ENCODE measurements around the gene TSPAN9. TPM values are rescaled to one million over a fixed set of nuclear protein-coding genes. Genes with fewer than 3 reads are reported as not detected.

The TSPAN9 gene
- total RNA-seq, 3 donors from 2014 or later = 16.8 to 44.9 (median 36.9) TPM

DNA sequence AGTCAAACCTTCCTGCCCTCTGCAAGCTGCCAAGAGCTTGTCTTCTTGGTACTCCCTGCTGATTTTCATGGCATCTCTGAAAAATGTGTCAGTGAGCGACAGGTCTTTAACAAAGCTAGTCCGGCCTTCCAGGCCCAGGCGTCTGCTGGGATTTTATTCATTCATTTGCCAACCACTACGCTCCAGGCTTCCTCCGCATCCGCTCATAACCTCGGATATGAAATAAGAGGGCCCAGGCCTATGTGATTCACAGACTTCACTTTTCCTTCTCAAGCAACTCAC, 13.8 kb downstream of the TSPAN9 start:
- no peaks in the 10 kb centered on the region for H3K36me3 ChIP-seq
- H3K4me1 ChIP-seq = peaks cover 7 to 10% of the 10 kb centered on the region in 2 donors
- no peaks in the 10 kb centered on the region for H3K9me3 ChIP-seq
- peak overlapping the region in 1 of 2 donors; percentile 61 for H3K27ac ChIP-seq
- H3K4me3 ChIP-seq = no peak overlapping the region
- no peaks in the 10 kb centered on the region for H3K27me3 ChIP-seq
- TF ChIP-seq POLR2AphosphoS5 (IDR thresholded peaks at IDR 0.05) = no peak
- no peak for TF ChIP-seq POLR2A (IDR thresholded peaks at IDR 0.05)
- TF ChIP-seq, protein P1, sequence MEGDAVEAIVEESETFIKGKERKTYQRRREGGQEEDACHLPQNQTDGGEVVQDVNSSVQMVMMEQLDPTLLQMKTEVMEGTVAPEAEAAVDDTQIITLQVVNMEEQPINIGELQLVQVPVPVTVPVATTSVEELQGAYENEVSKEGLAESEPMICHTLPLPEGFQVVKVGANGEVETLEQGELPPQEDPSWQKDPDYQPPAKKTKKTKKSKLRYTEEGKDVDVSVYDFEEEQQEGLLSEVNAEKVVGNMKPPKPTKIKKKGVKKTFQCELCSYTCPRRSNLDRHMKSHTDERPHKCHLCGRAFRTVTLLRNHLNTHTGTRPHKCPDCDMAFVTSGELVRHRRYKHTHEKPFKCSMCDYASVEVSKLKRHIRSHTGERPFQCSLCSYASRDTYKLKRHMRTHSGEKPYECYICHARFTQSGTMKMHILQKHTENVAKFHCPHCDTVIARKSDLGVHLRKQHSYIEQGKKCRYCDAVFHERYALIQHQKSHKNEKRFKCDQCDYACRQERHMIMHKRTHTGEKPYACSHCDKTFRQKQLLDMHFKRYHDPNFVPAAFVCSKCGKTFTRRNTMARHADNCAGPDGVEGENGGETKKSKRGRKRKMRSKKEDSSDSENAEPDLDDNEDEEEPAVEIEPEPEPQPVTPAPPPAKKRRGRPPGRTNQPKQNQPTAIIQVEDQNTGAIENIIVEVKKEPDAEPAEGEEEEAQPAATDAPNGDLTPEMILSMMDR (IDR thresholded peaks at IDR 0.05) = no peak
- intact Hi-C loops (cut with DNase I; ENCODE audit: low total_unique reads) = no loop called here
- DNase-seq (ENCODE audit: low spot score in 2 of 2) = no peak

DNA sequence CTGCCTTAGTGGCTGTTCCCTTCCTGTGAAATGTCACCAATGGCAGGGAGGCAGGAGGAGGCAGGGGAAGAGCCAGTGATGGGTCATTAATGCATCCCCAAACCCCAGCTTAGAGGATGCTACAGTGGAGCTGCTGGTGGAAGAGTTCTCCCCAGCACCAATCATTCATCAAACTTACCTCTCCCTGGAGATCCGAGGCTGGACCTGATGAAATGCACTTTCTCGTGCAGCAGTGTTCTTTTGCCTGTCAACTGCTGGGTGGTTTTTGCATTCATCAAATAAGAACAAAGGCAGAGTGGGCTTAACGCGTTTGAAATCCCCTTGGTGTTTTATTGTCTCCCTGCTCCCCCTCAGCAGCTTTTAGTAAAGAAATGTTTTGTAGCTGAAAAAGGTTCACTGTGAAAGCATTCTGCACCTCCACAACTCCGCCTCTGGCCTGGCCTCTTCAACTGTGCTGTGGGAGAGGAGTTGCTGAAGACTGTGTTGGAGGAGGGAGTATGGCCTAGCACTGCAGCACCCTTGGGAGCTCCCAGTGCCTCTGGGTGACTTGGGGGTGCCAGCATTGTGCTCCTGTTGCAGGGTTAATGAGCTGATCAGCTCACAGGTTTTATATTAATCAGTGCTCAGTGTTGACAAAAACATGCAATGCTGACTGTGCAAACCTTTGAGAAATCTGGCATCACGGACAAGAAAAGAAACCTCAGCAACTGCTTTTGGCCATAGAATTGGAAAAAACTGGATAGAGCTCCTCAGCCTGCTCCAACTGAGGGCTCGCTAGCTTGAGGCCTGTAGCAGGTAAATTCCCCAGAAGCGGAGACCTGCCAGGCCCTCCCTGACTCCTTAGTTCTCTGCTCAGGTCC, 14.4 kb downstream of the TSPAN9 start:
- Histone ChIP-seq H3K9me3 (no peaks in the 10 kb centered on the region), H3K27ac (peak overlapping the region; percentile 21 to 76), H3K4me3 (no peak overlapping the region), H3K4me1 (peaks cover 7 to 10% of the 10 kb centered on the region in 2 donors), H3K27me3 (no peaks in the 10 kb centered on the region), H3K36me3 (no peaks in the 10 kb centered on the region)
- TF ChIP-seq POLR2AphosphoS5 (IDR thresholded peaks at IDR 0.05) = no peak
- TF ChIP-seq, protein P1 (IDR thresholded peaks at IDR 0.05) = no peak
- TF ChIP-seq POLR2A (IDR thresholded peaks at IDR 0.05) = no peak
- intact Hi-C loops (cut with DNase I; ENCODE audit: low total_unique reads) = no loop called here
- no peak for DNase-seq (ENCODE audit: low spot score in 2 of 2)

DNA sequence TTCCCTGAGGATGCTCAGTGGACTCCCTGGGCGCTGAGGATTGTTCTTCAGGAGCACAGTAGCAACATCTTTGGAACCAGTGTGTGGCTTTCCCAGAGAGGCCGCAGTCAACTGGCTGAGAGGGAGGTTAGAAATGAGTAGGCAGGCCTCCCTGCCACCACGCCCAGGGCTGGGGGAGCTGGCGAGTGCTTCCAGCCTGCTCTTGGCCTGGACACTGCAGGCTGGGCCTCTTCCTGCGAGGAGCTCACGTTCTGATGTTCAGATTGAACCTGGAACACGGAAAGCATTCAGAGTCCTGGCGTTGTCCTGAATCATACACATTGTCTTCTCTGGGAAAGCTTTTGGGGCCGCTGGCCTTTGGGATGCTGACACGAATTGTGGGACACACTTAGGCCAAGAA, 15.6 kb downstream of the TSPAN9 start:
- intact Hi-C loops (cut with DNase I; ENCODE audit: low total_unique reads) = no loop called here

DNA sequence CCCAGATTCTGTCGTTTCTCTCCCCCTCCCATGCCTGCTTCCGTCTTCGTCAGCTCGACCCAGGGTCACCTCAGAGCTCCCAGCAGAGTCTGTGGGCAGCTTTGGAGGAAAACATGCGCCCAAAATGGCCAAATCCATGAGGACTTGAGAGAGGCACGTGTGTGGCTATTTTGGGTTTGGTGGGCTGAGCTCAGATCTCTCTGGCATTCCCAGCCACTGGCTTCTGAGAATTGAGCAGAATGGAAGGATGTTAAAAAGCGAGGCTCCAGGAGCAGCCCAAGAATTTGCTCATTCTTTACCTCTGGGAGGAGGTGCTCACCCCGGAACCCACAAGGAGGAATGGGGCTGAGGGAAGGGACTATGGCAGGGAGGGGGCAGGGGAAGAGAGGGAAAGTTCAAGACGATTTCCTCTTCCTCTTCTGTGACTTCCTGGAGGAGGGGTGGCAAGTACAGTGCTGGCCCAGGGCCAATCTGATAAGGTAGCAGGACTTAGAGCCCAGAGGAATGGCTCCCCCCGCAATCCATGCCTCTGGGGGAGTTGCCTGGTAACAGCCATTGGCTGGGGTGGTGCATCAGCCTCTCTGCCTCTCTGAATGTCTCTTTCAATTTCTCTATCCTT, 20.1 kb downstream of the TSPAN9 start:
- H3K36me3 ChIP-seq = no peaks in the 10 kb centered on the region
- intact Hi-C loops (cut with DNase I; ENCODE audit: low total_unique reads) = no loop called here
- no peak for DNase-seq (ENCODE audit: low spot score in 2 of 2)
- H3K4me1 ChIP-seq = peaks cover 8 to 11% of the 10 kb centered on the region in 2 donors
- H3K9me3 ChIP-seq = no peaks in the 10 kb centered on the region
- H3K27me3 ChIP-seq = no peaks in the 10 kb centered on the region
- TF ChIP-seq, protein P1 (IDR thresholded peaks at IDR 0.05) = no peak
- no peak for TF ChIP-seq POLR2A (IDR thresholded peaks at IDR 0.05)
- no peak for TF ChIP-seq POLR2AphosphoS5 (IDR thresholded peaks at IDR 0.05)
- H3K27ac ChIP-seq = peak overlapping the region; percentile 12 to 92
- H3K4me3 ChIP-seq = peak overlapping the region in 1 of 3 donors; percentile 45

More for the DNA sequence above, 15.6 kb downstream of the TSPAN9 start:
- Histone ChIP-seq H3K27me3 (no peaks in the 10 kb centered on the region), H3K4me3 (no peak overlapping the region), H3K36me3 (no peaks in the 10 kb centered on the region), H3K9me3 (no peaks in the 10 kb centered on the region), H3K4me1 (peaks cover 10 to 13% of the 10 kb centered on the region in 2 donors), H3K27ac (peak overlapping the region; percentile 31 to 76)
- DNase-seq (ENCODE audit: low spot score in 2 of 2) = no peak
- no peak for TF ChIP-seq POLR2AphosphoS5 (IDR thresholded peaks at IDR 0.05)
- TF ChIP-seq, protein P1 (IDR thresholded peaks at IDR 0.05) = no peak
- TF ChIP-seq POLR2A (IDR thresholded peaks at IDR 0.05) = no peak

DNA sequence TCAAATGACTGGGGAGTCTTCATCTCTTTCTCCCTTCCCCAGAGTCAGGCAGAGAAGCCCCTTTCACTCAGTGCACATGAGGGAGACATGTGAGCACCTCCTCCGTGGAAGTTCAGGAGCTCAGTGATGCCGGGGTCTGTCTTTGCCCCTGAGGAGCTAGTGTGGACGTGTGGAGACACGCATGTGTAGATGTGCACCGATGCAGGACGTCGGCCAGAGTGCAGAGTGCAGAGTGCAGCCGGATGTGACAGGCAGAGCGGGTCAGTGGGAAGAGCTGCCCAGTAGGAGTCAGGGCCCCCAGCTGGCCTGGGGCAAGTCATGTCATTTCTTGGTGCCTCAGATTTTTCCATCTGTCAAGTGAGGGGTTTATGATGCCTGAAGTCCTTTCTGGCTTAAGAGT, 20.7 kb downstream of the TSPAN9 start:
- no peak for DNase-seq (ENCODE audit: low spot score in 2 of 2)
- intact Hi-C loops (cut with DNase I; ENCODE audit: low total_unique reads) = no loop called here

More for the DNA sequence above, 20.7 kb downstream of the TSPAN9 start:
- TF ChIP-seq, protein P1 (IDR thresholded peaks at IDR 0.05) = no peak
- TF ChIP-seq POLR2A (IDR thresholded peaks at IDR 0.05) (no peak), POLR2AphosphoS5 (IDR thresholded peaks at IDR 0.05) (no peak)
- H3K27ac ChIP-seq = peak overlapping the region; percentile 30 to 92
- H3K4me3 ChIP-seq = peak overlapping the region in 1 of 3 donors; percentile 45
- H3K9me3 ChIP-seq = no peaks in the 10 kb centered on the region
- H3K4me1 ChIP-seq = peaks cover 6 to 8% of the 10 kb centered on the region in 2 donors
- H3K27me3 ChIP-seq = no peaks in the 10 kb centered on the region
- H3K36me3 ChIP-seq = no peaks in the 10 kb centered on the region
